Measurements from ENCODE around the gene CALY.

The CALY gene

GRCh38 chr10:133287832-133288500 is 48.7 kb downstream of the CALY start:
- Histone ChIP-seq H3K9me3 (no peaks in the 10 kb centered on the region), H3K4me1 (ENCODE audit: control insufficient read depth in 1 of 2, insufficient read depth in 1 of 2, low read depth in 1 of 2, low read length in 1 of 2) (no peaks in the 10 kb centered on the region), H3K27ac (no peak overlapping the region), H3K27me3 (no peaks in the 10 kb centered on the region), H3K36me3 (peaks cover 83% of the 10 kb centered on the region), H3K4me3 (ENCODE audit: low read depth in 1 of 2, low read length in 1 of 2) (no peak overlapping the region)
- TF ChIP-seq, protein P1, sequence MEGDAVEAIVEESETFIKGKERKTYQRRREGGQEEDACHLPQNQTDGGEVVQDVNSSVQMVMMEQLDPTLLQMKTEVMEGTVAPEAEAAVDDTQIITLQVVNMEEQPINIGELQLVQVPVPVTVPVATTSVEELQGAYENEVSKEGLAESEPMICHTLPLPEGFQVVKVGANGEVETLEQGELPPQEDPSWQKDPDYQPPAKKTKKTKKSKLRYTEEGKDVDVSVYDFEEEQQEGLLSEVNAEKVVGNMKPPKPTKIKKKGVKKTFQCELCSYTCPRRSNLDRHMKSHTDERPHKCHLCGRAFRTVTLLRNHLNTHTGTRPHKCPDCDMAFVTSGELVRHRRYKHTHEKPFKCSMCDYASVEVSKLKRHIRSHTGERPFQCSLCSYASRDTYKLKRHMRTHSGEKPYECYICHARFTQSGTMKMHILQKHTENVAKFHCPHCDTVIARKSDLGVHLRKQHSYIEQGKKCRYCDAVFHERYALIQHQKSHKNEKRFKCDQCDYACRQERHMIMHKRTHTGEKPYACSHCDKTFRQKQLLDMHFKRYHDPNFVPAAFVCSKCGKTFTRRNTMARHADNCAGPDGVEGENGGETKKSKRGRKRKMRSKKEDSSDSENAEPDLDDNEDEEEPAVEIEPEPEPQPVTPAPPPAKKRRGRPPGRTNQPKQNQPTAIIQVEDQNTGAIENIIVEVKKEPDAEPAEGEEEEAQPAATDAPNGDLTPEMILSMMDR (IDR thresholded peaks at IDR 0.05) = no peak

DNA sequence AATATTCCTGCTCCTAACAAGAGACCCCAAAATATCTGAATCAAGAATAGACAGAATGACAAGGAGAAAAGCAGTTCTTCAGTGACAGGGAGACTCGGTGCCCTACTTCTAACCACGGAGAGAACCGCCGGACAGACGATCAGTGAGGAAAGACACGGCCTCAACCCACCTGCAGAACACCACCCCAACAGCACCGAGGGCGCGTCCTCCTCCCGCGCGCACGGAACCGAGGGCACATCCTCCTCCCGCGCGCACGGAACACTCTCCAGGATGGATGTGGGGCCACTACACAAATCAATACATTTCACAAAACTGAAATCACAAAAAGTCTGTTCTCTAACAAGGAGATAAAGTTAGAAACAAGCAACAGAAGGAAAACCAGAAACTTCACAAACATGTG is 50.3 kb downstream of the CALY start:
- TF ChIP-seq, protein P1 (IDR thresholded peaks at IDR 0.05) = no peak
- peaks cover 91% of the 10 kb centered on the region for H3K36me3 ChIP-seq

GRCh38 chr10:133285217-133285616 is 51.5 kb downstream of the CALY start:
- Histone ChIP-seq H3K27me3 (no peaks in the 10 kb centered on the region), H3K4me3 (ENCODE audit: low read depth in 1 of 2, low read length in 1 of 2) (no peak overlapping the region), H3K27ac (no peak overlapping the region), H3K36me3 (peaks cover 86% of the 10 kb centered on the region), H3K9me3 (no peaks in the 10 kb centered on the region), H3K4me1 (ENCODE audit: control insufficient read depth in 1 of 2, insufficient read depth in 1 of 2, low read depth in 1 of 2, low read length in 1 of 2) (peaks cover 10 to 11% of the 10 kb centered on the region in 2 experiments)
- TF ChIP-seq, protein P1 (IDR thresholded peaks at IDR 0.05) = no peak

More for the DNA sequence above, 50.3 kb downstream of the CALY start:
- Histone ChIP-seq H3K4me1 (ENCODE audit: control insufficient read depth in 1 of 2, insufficient read depth in 1 of 2, low read depth in 1 of 2, low read length in 1 of 2) (no peaks in the 10 kb centered on the region), H3K4me3 (ENCODE audit: low read depth in 1 of 2, low read length in 1 of 2) (no peak overlapping the region), H3K27me3 (no peaks in the 10 kb centered on the region), H3K9me3 (no peaks in the 10 kb centered on the region), H3K27ac (no peak overlapping the region)

DNA sequence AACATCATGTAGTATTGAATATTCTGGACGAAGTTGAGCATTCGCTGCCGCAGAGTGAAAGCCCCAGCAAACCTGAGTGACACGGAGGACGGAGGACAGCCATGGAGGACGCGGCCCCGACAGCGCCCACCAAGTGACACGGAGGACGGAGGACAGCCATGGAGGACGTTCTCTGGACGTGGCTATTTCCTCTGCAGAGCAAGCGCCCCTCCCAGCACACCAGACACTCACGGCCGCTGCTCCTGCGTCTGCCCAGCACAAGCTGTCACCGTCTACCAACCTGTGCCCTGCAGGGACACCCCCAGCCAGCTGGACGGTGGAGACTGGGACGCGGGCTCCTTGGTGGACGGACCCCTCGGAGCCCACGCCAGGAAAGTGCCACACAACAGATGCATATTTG is 52.8 kb downstream of the CALY start:
- Histone ChIP-seq H3K27ac (no peak overlapping the region), H3K4me1 (ENCODE audit: control insufficient read depth in 1 of 2, insufficient read depth in 1 of 2, low read depth in 1 of 2, low read length in 1 of 2) (peaks cover 22 to 24% of the 10 kb centered on the region in 2 experiments), H3K36me3 (peaks cover 74% of the 10 kb centered on the region), H3K4me3 (ENCODE audit: low read depth in 1 of 2, low read length in 1 of 2) (no peak overlapping the region), H3K27me3 (no peaks in the 10 kb centered on the region), H3K9me3 (no peaks in the 10 kb centered on the region)
- TF ChIP-seq, protein P1 (IDR thresholded peaks at IDR 0.05) = no peak

DNA sequence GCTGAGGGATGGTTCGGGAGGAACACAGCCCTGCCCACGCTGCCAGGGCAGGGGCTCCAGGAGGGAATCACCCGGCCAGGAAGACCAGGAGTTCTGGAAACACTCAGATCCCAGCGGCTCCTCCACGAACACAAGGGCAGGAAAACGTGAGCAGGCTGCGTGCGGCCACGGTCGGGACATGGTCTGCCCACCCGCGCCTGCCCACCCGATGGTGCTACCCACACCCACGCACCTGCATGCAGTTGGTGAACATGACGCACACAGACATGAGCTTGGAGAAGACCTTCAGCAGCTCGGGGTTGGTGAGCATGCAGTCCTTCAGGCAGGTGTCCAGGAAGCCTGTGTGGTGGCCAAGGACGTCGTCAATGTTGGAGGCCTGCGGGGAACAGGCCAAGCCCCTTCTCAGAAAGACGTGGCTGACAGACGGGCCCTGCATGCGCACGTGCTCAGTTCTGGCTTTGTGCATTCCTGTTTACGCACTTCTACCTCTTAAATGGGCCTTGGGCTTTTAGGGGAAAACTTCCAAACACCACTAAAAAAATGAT is 53.8 kb downstream of the CALY start:
- no peak overlapping the region for H3K27ac ChIP-seq
- no peaks in the 10 kb centered on the region for H3K9me3 ChIP-seq
- no peak overlapping the region for H3K4me3 ChIP-seq (ENCODE audit: low read depth in 1 of 2, low read length in 1 of 2)
- no peaks in the 10 kb centered on the region for H3K27me3 ChIP-seq
- TF ChIP-seq, protein P1 (IDR thresholded peaks at IDR 0.05) = no peak
- peaks cover 63% of the 10 kb centered on the region for H3K36me3 ChIP-seq
- peaks cover 32 to 34% of the 10 kb centered on the region in 2 experiments for H3K4me1 ChIP-seq (ENCODE audit: control insufficient read depth in 1 of 2, insufficient read depth in 1 of 2, low read depth in 1 of 2, low read length in 1 of 2)
